Neuron (in vitro differentiated cells): Measurements from ENCODE around the gene C1orf159.

Experiments used
- H2AFZ ChIP-seq: one replicate; pipeline ENCODE4 v1.6.1; 2013; ENCODE audit warnings: low read depth, mild to moderate bottlenecking, inconsistent platforms, low read length, moderate library complexity
- H3K27me3 ChIP-seq: one replicate; pipeline ENCODE4 v1.6.1; 2013; ENCODE audit warnings: low read length; ENCODE audit not compliant: insufficient read depth
- H3K36me3 ChIP-seq: one replicate; pipeline ENCODE4 v1.6.1; 2013; ENCODE audit warnings: low read length; ENCODE audit not compliant: insufficient read depth
- H3K4me1 ChIP-seq: one replicate; pipeline ENCODE4 v1.6.1; 2013; ENCODE audit warnings: low read length; ENCODE audit not compliant: insufficient read depth
- H3K4me3 ChIP-seq: 2 replicates; pipeline ENCODE4 v1.5.1; 2013; ENCODE audit warnings: mild to moderate bottlenecking, low read length, moderate library complexity
- H3K9me3 ChIP-seq: one replicate; pipeline ENCODE4 v1.6.1; 2013; ENCODE audit warnings: low read length

The C1orf159 gene

DNA sequence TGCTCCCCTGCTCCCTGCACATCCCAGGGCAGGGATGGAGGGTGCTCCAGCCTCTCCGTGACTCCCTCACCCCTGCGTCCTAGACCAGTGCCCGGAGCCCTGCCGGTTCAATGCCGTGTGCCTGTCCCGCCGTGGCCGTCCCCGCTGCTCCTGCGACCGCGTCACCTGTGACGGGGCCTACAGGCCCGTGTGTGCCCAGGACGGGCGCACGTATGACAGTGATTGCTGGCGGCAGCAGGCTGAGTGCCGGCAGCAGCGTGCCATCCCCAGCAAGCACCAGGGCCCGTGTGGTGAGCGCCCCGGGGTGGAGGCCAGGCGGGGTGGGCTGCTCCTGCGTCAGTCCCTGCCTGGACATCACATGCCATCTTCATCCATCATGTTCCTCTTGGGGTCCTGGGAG, 74.0 kb downstream of the C1orf159 start:
- H3K27me3 ChIP-seq: no peaks in the 10 kb centered on the region
- no peak overlapping the region for H2AFZ ChIP-seq
- no peak overlapping the region for H3K4me3 ChIP-seq
- peaks cover 61% of the 10 kb centered on the region for H3K36me3 ChIP-seq
- H3K9me3 ChIP-seq: no peaks in the 10 kb centered on the region
- no peaks in the 10 kb centered on the region for H3K4me1 ChIP-seq

DNA sequence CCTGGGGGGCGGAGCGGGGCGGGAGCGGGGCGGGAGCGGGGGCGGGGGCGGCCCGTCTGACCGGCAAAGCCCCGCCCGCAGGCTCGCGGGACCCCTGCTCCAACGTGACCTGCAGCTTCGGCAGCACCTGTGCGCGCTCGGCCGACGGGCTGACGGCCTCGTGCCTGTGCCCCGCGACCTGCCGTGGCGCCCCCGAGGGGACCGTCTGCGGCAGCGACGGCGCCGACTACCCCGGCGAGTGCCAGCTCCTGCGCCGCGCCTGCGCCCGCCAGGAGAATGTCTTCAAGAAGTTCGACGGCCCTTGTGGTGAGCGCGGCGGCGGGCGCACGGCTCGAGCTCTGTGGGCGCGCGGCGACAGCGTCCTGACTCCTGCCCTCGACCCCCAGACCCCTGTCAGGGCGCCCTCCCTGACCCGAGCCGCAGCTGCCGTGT, 74.8 kb downstream of the C1orf159 start:
- Histone ChIP-seq H3K36me3 (peaks cover 56% of the 10 kb centered on the region), H3K4me1 (no peaks in the 10 kb centered on the region), H3K4me3 (no peak overlapping the region), H2AFZ (no peak overlapping the region), H3K9me3 (no peaks in the 10 kb centered on the region), H3K27me3 (no peaks in the 10 kb centered on the region)

GRCh38 chr1:1040004-1040991, 75.6 kb downstream of the C1orf159 start:
- no peak overlapping the region for H2AFZ ChIP-seq
- no peaks in the 10 kb centered on the region for H3K4me1 ChIP-seq
- no peaks in the 10 kb centered on the region for H3K27me3 ChIP-seq
- H3K9me3 ChIP-seq: no peaks in the 10 kb centered on the region
- H3K4me3 ChIP-seq: no peak overlapping the region
- H3K36me3 ChIP-seq: peaks cover 48% of the 10 kb centered on the region

DNA sequence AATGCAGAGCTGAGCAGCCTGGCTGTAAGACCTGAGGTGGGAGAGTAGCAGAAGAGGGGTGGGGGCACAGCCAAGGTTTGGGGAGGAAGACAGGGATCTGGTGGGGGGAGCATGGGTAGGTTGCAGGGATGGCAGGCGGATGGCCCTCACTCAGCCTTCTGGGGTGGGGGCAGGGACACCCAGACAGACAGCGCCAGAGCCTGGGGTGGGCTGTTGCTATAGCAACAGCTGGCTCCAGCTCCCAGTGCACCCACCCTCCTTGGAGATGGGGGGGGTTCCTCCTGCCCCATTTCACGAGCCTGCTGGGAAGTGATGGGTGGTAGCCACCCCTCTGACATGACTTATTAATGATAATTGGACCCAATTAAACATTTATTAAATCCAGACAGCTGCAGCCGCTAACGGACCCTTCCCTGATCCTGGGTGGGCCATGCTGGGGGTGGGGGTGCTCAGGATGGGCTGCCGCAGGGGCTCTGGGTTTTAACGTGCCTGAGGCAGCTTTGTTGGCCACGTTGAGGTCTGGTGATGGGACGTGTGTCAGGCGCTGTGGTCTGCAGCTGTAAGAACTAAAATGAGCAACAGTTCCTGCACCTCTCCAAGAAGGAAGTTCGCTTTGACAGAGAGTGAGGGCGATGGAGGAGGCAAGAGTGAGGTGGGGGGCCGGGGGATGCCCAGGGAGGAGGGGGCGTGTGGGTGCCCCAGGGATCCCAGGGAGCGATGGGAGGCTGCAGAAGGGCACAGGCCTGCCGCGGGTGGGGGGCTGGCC, 76.6 kb downstream of the C1orf159 start:
- Histone ChIP-seq H3K4me1 (peaks cover 2% of the 10 kb centered on the region), H3K27me3 (no peaks in the 10 kb centered on the region), H3K4me3 (no peak overlapping the region), H3K9me3 (no peaks in the 10 kb centered on the region), H3K36me3 (peaks cover 39% of the 10 kb centered on the region), H2AFZ (no peak overlapping the region)

DNA sequence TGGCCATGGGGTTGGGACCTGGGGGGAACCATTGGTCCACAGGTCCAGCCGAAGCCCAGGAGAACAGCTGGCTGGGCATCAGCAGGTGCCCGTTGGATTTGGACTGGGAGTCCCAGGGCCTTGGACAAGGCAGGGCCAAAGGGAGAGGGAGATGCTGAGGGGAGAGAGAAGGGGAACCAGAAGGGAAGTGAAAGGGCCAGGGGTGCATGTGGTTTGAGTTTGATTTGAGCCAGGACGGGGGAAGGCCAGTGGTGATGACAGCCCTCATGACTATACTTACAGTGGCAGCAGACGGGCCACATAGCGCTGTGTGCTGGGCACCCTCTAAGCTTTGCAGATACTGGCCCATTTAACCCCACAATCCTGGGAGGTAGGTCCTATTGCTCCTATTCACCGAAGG, 77.2 kb downstream of the C1orf159 start:
- no peaks in the 10 kb centered on the region for H3K9me3 ChIP-seq
- no peak overlapping the region for H3K4me3 ChIP-seq
- peaks cover 4% of the 10 kb centered on the region for H3K4me1 ChIP-seq
- H2AFZ ChIP-seq: no peak overlapping the region
- H3K27me3 ChIP-seq: no peaks in the 10 kb centered on the region
- peaks cover 32% of the 10 kb centered on the region for H3K36me3 ChIP-seq

DNA sequence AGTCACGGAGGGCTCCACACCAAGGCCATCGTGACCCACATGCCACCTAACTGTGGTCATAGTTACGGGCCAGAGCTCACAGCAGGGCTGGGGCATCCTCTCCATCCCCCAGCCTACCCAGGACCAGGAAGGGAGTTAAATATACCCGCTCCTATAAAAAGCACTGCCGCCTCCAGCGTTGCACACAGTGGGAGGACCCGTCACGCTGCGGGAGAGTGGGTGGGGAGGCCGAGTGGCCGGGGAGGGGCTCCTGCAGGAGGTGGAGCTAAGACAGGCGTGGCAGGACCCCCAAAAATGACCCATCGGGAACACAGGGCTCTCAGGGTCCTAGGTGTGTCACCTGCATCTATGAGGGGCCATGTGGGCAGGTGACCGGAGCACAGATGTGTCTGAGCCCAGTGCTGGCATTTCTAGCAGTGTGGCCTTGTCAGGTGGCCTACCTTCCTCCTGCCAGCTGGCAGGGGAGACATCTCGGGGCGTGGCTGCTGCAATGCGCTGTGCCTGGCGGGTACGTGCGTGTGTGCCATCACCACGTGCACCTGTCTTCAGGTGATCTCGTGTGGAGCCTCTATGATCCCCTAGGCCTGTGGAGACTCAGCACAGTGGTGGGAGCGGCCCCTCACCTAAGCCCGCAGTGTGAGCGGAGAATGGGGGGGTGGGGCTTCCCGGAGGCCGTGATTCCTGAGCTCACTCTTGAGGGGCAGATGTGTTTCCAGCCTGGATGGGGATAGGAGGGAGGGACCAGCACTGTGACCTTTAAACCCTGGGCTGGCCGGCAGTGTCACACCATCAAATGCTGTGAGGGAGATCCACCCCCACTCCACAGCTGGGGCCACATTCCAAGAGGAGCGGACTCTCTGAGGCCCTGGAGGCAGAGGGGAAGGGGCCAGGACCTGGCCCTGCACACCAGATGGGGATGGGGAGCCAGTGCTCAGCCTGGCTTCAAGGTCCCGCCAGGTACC, 78.2 kb downstream of the C1orf159 start:
- Histone ChIP-seq H3K4me3 (no peak overlapping the region), H3K9me3 (no peaks in the 10 kb centered on the region), H2AFZ (no peak overlapping the region), H3K36me3 (peaks cover 23% of the 10 kb centered on the region), H3K4me1 (peaks cover 6% of the 10 kb centered on the region), H3K27me3 (no peaks in the 10 kb centered on the region)

GRCh38 chr1:1035291-1035943, 80.5 kb downstream of the C1orf159 start:
- Histone ChIP-seq H3K36me3 (peaks cover 16% of the 10 kb centered on the region), H3K27me3 (no peaks in the 10 kb centered on the region), H3K4me1 (peaks cover 22% of the 10 kb centered on the region), H3K4me3 (no peak overlapping the region), H3K9me3 (no peaks in the 10 kb centered on the region), H2AFZ (no peak overlapping the region)

- peaks cover 16% of the 10 kb centered on the region for H3K36me3 ChIP-seq
- no peaks in the 10 kb centered on the region for H3K9me3 ChIP-seq
- H3K4me3 ChIP-seq: peak overlapping the region; percentile 40
- peaks cover 22% of the 10 kb centered on the region for H3K4me1 ChIP-seq
- H2AFZ ChIP-seq: no peak overlapping the region
- H3K27me3 ChIP-seq: no peaks in the 10 kb centered on the region
These were observed 81.5 kb downstream of the C1orf159 start for GRCh38 chr1:1034439-1034781.

GRCh38 chr1:1033731-1034438, 82.0 kb downstream of the C1orf159 start:
- no peaks in the 10 kb centered on the region for H3K27me3 ChIP-seq
- H2AFZ ChIP-seq: no peak overlapping the region
- H3K4me3 ChIP-seq: peak overlapping the region; percentile 40
- peaks cover 22% of the 10 kb centered on the region for H3K4me1 ChIP-seq
- no peaks in the 10 kb centered on the region for H3K9me3 ChIP-seq
- peaks cover 16% of the 10 kb centered on the region for H3K36me3 ChIP-seq

GRCh38 chr1:1033009-1033587, 82.8 kb downstream of the C1orf159 start:
- Histone ChIP-seq H3K4me1 (peaks cover 22% of the 10 kb centered on the region), H2AFZ (no peak overlapping the region), H3K27me3 (no peaks in the 10 kb centered on the region), H3K4me3 (peak overlapping the region; percentile 33), H3K9me3 (no peaks in the 10 kb centered on the region), H3K36me3 (peaks cover 11% of the 10 kb centered on the region)

DNA sequence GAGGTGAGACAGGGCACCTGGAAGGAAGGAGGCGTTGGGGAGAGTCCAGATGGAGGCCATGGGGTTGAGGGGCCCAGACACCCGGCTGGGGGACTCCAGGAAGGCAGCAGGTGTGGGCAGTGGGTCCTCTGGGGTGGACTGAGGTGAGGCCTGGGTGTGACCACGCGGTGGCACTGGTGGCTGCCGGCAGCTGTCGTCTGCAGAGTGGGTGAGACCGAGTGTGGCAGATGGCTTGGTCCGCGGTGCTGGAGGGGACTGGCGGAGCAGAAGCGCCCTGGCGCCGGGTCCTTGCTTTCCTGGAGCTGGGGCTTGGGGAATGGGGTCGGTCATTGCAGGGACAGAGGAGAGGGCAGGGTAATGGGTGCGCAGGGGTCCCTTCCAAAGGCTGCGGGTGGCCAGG, 83.5 kb downstream of the C1orf159 start:
- Histone ChIP-seq H3K27me3 (no peaks in the 10 kb centered on the region), H3K4me3 (no peak overlapping the region), H3K36me3 (peaks cover 7% of the 10 kb centered on the region), H3K4me1 (peaks cover 22% of the 10 kb centered on the region), H2AFZ (no peak overlapping the region), H3K9me3 (no peaks in the 10 kb centered on the region)
